NCI-H187 (cell line): ENCODE data around the gene SPRR4.
"Not testable (repeated sequence)": the region's sequence is repeated elsewhere in the genome, so short reads cannot be mapped to it uniquely, and the experiment has no call there.

Experiments
- DNase-seq, 2 experiments: peaks; one replicate each; lab custom pipeline; 2025; lab: John Stamatoyannopoulos, UW

SPRR4 gene

GRCh38 chr1:152967201-152967600 is 3.2 kb upstream of the SPRR4 start:
- DNase-seq, result no peak

GRCh38 chr1:152968248-152968647 is 2.2 kb upstream of the SPRR4 start:
- DNase-seq, result no peak

GRCh38 chr1:152969036-152969435 is 1.4 kb upstream of the SPRR4 start:
- DNase-seq, result no peak

DNA sequence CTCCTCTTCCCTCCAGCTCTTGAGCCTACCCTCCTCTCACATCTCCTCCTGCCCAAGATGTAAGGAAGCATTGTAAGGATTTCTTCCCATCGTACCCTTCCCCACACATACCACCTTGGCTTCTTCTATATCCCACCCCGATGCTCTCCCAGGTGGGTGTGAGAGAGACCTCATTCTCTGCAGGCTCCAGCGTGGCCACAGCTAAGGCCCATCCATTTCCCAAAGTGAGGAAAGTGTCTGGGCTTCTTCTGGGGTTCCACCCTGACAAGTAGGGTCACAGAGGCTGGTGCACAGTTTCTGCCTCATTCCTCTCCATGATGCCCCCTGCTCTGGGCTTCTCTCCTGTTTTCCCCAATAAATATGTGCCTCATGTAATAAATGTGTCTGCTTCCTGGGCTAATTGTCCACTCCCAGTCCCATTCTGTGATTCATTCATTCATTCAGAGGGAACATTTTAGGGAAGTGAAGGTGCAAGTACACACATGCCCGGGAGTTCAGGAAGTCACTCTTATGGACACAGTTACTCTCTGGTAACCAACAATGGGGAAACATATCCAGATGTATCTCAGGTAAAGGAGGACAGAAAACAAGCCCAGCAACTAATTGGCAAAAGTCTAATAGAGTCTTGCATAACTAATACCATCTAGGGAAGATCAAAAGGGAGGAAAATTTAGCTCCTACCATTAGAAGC is 1.9 kb downstream of the SPRR4 start:
- DNase-seq, result no peak

DNA sequence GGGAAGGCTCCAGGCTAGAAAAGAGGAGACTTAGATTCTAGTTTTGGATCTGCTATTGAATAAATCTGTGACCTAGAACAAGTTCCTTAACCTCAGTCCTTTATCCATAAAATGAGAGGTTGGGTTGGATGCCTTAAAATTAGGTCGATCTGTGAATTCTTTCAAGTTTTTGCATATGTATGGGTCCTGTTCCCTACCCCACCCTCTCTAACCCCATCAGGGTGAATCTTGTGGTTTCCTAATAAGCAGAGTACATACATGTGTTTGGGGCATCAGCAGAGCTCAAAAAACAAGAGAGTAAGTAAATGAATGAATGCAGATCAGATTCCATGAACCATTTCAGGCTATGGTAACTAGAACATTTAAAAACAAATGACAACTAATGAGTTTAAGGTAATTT is 6.2 kb downstream of the SPRR4 start:
- DNase-seq, result no peak

DNA sequence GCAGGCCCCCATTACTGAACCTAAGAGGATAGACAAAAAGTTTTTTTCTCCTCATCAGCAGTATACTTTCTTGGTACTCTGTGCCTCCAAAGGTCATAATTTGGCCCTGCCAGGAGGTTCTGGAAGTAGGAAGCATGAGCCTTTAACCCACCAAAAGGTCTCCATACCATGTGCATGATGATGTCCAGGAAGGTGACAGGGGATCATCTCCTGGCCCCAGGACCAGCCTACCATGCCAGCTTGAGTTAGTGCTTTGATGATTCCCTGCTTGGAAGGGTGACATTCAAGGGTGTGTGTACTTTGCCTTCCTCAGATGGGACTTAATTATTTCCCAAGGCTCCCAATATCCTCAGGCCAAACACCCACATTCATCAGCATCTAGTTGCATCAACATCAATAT is 7.2 kb downstream of the SPRR4 start:
- DNase-seq, result no peak

DNA sequence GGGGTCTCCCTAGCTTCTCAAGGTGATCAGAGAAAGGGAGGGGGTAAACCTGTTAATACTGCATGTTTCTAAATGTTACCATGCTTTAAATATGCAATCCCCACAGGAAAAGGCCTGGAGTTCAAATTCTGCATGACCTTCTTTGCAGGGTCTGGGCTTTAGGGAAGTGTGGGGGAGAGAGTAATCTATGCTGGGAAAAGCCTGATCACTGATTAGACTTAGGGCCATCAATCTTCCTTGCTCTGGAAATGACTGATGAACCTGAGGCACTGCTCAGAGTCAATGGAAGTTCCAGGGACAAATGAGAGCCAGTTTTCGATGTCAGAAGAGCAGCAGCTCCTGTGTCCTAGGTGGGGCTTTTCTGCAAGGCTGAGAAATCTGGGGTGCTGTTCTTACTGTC is 10.2 kb downstream of the SPRR4 start:
- no peak for DNase-seq

DNA sequence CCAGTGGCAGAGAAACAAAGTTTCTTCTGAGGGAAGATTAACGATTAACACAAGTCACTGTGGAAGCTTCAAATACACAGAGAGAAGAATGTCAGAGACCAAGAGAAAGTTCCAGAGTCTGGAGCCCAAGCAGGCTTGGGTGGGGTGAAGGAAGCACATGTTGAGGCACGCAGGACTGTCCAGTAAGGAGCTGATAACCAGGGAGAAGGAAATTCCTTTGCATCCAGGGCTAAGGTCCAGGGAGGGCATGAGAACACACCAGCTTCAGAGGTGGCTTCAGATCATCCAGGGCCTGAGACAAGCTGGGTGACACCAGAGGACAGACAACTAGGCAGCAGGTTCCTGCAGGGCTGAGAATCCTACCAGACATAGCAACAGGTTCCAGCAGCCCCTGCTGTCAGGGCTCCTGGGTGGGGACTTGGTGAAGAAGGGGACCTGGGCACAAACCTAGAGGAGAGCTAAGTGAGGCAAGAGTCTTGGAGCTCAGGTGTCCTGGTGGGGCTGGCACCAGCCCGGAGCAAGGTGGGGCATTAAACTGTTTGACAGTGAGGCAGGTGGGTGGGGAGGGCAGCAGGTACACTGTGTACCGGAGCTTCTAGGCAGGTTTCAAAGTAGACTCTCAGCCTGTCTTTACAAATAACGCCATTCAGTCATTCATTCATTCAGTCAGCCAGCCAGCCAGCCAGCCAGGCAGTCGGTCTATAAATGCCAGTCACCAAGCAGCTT is 10.9 kb downstream of the SPRR4 start:
- DNase-seq, result no peak

DNA sequence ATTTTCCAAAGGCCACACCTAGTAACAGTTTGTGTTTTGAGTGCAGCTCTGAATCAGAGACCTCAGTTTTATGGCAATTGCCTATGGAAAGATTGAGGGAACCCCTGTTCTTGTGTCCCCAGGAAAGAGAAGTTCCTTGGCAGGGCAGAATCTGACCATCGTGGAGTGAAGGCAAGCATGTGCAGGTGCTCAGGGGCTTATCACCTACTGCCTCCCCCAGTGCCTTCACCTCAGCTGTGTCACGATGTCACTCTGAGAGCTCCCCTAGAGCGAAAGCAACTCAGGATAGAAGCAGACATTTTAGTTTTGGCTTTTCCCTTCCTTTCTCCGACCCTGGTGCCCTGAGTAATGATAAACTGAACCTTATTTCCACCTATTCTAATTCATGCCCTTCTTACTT is 11.6 kb downstream of the SPRR4 start:
- no peak for DNase-seq

- no peak for DNase-seq
Measured at GRCh38 chr1:152983234-152983633, 12.8 kb downstream of the SPRR4 start.

GRCh38 chr1:152983743-152984142 is 13.3 kb downstream of the SPRR4 start, which contains the start of gene SPRR1A:
Gene SPRR1A, plus strand, starts transcription at chr1:152984081. Its CDS starts 1,150 bp downstream, at chr1:152985231.
- DNase-seq, result no peak

GRCh38 chr1:152986578-152986977 is 16.1 kb downstream of the SPRR4 start:
- DNase-seq, result no peak

- no peak for DNase-seq
Measured at GRCh38 chr1:152993186-152993585, 22.7 kb downstream of the SPRR4 start.

GRCh38 chr1:152995842-152996241 is 25.4 kb downstream of the SPRR4 start:
- no peak for DNase-seq

- DNase-seq, result no peak
Measured at GRCh38 chr1:152996633-152997400, 26.4 kb downstream of the SPRR4 start.

GRCh38 chr1:152997901-152998300 is 27.5 kb downstream of the SPRR4 start:
- DNase-seq, result no peak

DNA sequence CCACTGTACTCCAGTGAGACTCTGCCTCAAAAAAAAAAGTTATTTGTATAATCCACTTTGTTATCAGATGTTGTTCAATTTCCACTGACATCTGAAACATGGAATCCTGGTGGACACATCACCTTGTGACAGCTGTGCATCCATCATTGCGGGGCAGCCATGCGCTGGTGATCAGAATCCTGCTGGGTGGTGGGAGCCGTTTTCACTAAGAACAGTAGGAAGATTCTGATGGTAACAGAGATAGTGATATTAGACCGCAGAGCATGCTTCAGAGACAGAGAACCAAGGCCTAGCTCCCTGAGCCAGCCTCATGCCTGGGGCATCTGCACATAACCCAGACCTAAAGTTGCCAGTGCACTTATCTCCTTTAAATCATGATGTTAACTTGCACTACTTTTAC is 28.0 kb downstream of the SPRR4 start:
- DNase-seq, result no peak

- DNase-seq, result no peak
Measured at GRCh38 chr1:152999818-153000217, 29.4 kb downstream of the SPRR4 start.

- no peak for DNase-seq
Measured at GRCh38 chr1:153000294-153000693, 29.8 kb downstream of the SPRR4 start.

DNA sequence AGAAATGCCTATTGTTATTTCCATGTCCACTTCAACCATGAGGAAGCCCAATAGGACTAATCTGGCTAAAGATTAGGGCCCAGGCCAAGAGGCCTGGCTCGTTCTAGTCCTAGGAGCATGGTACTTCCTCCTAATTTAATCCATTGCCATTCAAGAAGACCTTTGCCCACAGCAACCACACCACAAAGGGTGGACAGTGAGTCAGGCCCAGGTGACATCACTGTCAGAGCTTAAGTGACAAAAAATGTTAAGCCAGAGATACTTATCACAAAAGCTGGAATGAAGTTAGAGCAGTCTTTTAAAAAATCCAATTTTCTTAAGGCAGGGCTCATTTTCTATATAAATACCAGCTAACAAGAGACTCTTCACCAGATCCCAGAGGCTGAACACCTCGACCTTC is 30.9 kb downstream of the SPRR4 start, which contains the start of gene SPRR3:
Gene SPRR3 (plus strand): TSS at position 368 of the 400 bp plus-strand sequence. CDS start 1,272 bp downstream, outside the sequence.
- no peak for DNase-seq

- DNase-seq, result not testable (repeated sequence)
Measured at GRCh38 chr1:153011235-153011758, 40.8 kb downstream of the SPRR4 start.

- DNase-seq, result not testable (repeated sequence)
Measured at GRCh38 chr1:153021829-153022228, 51.4 kb downstream of the SPRR4 start.
